NCI-H1417 (cell line): ENCODE data around the gene ENPP5.
A peak's percentile ranks its signal among the peaks of the same experiment; 100 is the strongest.
"Not testable (repeated sequence)": the region's sequence is repeated elsewhere in the genome, so short reads cannot be mapped to it uniquely, and the experiment has no call there.

Experiments used
- DNase-seq, 3 experiments: peaks; one replicate each; lab custom pipeline; 2025; lab: John Stamatoyannopoulos, UW

ENPP5 gene

DNA sequence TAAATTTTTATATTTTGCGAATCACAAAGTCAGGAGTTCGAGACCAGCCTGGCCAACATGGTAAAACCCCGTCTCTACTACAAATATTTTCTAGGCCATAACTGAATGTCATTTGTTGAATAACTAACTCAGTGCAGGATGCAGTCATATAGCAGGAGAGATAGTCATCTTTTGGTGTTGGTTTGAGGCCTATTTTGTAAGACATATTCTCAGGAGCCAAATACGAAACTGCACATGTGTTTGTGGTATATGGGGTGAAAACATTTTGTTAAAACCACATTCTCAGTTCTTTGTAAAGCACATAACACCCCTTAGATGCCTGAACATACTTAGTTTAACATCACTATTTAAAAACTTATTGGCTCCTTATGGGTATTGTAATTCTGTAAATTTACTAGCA is 4.7 kb upstream of the ENPP5 start:
- DNase-seq: no peak

DNA sequence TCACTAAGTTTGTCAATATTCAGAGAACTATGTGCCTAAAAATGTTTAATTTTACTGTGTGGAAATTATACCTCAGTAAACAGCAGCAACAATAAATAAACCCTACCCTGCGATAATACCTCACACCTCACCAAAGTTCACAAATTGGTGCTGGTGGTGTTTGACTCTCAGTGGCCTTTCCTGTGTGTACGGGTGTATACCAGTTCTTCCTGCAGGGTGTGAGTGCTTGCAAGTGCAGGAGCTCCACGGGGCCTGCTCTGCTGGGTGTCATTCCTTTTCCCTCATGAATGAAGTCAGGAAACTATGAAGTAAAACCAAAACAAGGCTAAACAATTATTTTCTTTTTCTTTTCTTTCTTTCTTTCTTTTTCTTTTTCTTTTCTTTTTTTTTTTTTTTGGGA is 4.1 kb upstream of the ENPP5 start:
- DNase-seq: no peak

DNA sequence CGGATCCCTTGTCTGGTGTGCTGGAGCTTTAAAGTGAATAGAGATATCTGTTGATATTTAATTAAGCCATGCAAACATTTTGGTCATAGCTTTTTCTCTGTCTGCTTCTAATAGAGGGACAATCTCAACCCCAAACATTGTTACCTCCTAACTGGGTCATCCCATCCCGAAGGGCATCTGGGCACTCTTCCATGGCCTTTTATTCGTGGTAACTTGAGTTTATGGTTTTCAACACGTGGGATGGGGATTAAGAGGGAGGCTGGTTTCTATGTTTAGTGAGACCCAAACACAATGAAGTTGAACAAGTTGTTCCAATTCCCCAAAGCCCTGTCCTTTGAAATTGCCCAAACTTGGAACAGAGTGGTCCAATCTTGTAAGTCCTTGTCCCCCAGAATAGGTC is 1.4 kb upstream of the ENPP5 start:
- no peak for DNase-seq

DNA sequence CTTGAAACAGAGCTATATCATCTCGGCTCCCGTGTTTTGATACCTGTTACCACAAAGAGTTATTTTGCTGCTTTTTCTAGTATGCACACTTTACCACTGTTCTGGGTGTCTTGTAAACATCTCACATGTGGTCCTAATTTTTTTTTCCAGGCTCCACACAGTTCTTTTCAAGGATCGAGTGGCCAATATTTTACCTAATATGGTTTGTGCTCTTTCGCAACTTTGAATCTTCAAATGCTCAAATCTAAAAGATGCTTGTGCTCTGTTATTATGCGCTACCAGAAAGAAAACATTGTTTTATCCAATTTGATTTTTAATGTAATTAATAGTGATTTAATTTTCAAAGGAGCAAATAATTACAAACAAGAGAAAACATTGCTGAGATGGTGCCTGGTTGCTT is 10.7 kb downstream of the ENPP5 start:
- DNase-seq: no peak

DNA sequence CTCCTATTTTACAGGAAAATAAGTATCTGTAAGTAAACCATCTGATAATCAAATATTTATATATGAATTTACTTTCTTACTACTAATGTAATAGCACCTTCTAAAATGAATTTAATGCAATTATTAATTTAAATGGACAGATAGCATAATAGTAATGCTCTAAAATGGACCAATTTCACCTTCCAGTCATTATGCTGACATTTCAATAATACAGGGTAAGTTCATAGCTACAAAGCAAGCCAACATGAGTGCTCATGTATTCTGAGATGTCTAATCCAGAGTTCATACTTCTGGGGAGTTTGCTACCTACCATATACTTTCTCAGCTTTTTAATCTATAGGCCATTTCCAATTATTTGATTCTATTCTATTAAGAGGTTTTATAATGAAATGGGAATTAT is 11.6 kb downstream of the ENPP5 start:
- DNase-seq: no peak

DNA sequence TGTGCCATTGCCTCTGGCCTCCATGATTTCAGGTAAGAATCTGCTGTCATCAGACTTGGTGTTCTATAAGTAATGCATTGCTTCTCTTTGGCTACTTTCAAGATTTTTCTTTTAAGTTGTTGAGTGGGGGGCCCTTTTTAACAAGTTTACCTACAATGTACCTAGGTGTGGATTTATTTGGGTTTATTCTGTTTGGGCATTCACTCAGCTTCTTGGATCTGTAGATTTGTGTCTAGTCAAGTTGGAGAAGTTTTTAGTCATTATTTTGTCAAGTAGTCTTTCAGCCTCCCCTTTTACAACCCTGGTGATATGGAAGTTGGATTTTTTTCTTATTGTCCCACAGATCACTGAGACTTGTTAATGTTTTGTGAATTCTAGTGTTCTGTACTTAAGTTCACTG is 14.1 kb downstream of the ENPP5 start:
- DNase-seq: no peak

DNA sequence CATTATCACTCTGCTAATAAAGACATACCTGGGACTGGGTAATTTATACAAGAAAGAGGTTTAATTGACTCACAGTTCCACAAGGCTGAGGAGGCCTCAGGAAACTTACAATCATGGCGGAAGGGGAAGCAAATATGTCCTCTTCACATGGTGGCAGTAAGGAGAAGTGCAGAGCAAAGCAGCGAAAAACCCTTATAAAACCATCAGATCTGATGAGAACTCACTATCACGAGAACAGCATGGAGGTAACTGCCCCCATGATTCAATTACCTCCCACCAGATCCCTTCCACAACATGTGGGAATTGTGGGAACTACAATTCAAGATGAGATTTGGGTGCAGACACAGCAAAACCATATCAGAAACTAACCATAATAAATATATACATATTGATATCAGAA is 21.7 kb downstream of the ENPP5 start:
- DNase-seq: not testable (repeated sequence)

DNA sequence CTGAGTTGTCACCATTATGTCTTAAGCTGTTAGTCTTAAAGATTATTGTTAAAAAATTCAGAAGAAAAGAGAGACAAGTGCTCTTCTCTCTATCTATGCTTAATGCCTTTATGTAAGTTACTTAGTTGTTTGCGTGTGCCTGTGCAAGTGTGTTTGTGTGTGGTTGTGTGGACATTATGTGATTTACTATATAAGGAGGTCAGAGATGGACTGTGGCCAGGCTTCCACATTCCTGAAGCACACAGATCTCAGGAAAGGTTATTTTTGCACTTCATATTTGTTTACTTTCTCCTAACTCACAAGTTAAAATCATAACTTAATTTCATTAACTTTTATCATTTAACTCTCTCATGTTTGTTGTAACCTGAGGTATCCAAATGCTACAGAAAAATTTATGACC is 26.5 kb downstream of the ENPP5 start:
- DNase-seq: no peak

DNA sequence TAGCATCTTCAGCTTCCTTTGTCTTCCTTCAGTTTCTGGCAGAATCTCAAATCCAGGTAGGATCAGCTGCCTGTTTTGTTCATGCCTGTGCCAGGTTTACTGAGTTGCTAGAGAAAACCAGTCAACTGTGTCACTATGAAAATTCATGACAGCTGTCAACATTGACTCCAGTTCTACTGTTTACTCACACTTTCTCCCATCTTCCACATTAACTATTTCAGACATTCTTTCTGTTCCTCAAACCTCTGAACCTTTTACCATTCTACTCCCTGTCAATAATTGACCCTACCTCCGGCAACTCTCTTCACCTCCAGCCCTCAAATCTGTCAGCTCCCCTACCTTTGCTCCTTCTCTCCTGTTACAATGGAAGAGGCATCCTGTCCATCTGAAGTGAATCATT is 32.5 kb downstream of the ENPP5 start:
- DNase-seq: peak in 2 of 3 experiments; percentile 5 to 17

DNA sequence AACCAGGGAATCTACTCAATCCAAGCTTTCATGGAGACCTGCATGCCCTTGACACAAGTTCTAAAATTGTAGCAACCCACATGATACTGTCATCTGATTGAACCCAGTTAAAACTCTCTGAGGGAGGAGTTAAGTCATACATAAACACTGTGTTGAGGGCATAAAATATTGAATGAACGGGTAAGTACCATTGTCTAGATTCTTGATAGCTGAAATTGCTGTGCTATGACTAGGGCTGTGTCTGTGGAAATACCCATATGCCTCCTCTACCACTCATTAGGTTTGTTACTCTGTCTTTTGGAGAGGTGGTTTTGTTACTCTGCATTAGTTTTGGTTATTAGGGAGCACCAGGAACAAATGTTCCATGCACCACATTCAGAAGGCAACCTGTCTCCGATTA is 33.4 kb downstream of the ENPP5 start:
- no peak for DNase-seq

DNA sequence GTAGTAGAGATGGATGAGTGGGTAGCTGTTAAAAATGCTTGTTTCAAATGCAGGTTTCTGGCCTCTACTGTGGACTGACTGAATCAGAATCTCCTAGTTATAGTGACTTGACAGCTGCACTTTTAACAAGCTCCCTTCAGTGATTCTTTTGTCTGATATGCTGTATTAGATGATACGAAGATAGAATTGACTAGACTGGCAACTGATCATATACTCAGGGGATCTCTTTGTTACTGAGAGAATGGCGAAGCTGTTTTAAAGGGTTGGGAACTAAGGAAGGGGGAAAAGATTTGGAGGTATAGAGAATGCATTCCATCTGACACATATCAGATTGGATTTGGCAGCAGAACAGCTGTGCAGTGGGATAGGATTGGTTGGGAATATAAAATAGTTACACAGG is 33.9 kb downstream of the ENPP5 start:
- DNase-seq: no peak

DNA sequence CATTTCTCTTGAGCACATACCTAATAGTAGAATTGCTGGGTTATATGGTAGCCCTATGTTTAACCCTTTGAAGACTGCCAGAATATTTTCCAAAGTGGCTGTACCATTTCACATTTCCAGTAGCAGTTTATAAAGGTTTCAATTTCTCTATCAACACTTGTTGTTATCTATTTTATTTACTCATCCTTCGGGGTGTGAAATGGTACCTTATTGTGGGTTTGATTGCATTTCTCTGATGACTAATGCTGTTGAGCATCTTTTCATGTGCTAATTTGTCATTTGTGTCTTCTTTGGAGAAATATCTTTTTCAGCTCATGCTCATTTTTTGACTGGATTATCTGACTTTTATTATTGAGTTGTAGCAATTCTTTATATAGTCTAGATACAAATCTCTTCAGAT is 35.6 kb downstream of the ENPP5 start:
- no peak for DNase-seq

DNA sequence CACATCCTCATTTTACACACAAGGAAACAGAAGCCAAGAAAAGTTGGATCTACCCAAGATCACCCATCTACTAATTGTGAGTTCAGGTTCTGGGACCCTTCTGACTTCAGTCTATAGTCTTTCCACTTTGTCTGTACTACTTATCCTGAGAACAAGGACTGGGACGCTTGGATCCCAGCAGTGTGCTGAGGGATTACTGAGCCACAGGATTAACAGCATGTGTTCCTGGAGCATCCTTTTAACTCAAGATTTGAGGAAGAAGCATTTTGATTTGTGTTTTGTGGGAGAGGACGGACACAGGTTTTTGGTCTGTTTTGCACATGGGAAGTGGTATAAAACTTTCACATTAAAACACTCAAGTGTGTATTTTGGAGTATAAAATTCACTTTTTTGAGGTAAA is 36.6 kb downstream of the ENPP5 start:
- no peak for DNase-seq

DNA sequence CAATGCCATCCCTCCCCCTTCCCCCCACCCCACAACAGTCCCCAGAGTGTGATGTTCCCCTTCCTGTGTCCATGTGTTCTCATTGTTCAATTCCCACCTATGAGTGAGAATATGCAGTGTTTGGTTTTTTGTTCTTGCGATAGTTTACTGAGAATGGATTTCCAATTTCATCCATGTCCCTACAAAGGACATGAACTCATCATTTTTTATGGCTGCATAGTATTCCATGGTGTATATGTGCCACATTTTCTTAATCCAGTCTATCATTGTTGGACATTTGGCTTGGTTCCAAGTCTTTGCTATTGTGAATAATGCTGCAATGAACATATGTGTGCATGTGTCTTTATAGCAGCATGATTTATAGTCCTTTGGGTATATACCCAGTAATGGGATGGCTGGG is 39.5 kb downstream of the ENPP5 start:
- DNase-seq: not testable (repeated sequence)

DNA sequence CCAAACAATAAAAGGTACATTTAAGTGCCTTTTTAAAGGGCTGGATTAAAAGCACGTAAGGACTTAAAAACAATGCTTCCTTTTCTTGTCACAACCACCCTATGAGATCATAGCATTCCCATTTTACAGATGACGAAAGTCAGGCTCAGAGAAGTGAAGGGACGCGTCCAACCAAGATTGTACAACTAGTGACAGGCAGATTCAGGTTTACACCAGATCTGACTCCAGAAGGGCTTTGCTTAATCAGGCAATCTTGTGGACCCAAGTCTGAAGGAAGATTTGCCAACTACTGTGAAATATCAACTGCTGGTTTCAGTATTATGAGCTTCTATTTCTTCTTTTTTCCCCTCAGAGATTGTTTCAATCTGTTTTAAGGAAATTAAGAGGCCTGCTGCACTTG is 40.1 kb downstream of the ENPP5 start:
- peak in 2 of 3 experiments; percentile 35 to 53 for DNase-seq

DNA sequence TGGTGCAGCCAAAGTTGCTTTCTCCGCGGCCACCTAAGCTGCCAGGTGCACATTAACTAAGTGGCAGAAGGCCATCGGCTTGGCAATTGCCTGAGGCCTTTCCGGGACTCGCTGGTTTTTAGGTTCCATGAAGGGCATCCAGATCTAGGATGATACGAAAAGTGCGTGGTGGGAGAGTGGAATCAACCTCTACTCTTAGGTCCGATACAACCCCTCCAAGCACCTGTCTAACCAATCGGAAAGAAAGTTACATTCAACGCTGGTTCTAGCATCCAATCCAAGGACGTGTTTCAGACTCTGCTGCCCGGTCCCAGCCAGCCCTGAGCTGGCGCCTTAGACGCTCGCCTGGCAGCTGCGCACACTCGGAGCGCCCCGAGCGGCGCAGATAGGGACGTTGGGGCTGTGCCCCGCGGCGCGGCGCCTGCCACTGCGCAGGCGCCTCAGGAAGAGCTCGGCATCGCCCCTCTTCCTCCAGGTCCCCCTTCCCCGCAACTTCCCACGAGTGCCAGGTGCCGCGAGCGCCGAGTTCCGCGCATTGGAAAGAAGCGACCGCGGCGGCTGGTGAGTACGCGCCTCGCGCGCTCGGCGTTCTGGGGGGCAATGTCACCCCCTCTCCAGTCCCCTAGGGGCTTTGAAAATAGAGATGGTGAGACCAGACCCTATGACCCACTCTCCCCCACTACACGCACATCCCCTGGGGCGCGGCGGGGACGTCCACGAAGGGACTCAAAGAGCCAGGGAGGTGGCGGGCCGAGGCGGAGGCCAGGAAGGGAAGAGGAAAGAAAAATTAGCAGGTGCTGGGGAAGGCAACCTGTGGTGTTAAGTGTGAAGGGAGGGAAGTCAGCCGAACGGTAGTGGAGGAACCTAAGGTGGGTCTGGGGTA is 40.9 kb downstream of the ENPP5 start, which contains the start of gene ENPP4:
Gene ENPP4 (plus strand): TSS at position 361 of the 883 bp plus-strand sequence. CDS start 9,595 bp downstream, outside the sequence.
- peak; percentile 96 to 98 (median 97) for DNase-seq

DNA sequence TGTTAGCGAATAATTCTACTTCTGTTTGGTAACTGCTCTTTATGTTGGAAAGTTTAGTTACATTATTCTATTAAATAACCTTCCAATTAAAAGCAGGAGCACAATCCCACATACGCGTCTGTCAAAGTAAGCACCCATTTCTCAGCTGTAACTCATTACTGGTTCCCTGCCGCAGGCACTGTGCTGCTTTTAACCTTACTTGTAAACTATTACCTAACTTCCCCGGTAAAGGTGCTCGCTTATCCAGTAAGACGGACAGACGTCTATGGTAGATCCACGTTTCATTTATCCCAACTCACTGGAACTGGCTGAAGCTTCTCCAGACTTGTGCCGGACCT is 41.5 kb downstream of the ENPP5 start:
- DNase-seq: no peak

DNA sequence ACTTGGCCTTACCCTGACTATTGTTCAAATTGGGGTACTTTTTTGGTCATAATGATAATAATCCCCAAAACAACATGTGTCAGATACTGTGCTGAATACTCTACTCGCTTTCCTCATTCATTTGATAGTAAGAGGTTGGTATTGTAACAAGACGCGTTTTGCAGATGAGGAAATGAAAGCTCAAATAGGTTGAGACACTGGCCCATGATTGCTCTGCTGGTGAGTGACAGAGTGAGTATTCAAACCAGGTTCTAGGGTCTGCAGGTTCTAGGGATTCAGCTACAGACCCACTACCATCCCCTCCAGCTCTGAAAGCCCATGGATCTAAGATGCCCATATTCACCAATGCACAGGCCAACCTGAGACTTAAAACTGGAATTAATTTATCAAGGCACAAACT is 42.3 kb downstream of the ENPP5 start:
- DNase-seq: no peak

DNA sequence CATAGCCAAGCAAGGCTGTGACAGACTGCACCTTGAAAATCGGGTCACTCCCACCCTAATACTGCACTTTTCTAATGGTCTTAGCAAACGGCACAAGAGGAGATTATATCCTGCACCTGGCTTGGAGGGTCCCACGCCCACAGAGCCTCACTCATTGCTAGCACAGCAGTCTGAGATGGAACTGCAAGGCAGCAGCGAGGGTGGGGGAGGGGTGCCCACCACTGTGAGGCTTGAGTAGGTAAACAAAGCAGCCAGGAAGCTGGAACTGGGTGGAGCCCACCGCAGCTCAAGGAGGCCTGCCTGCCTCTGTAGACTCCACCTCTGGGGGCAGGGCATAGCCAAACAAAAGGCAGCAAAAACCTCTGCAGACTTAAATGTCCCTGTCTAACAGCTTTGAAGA is 51.1 kb downstream of the ENPP5 start:
- DNase-seq: not testable (repeated sequence)

DNA sequence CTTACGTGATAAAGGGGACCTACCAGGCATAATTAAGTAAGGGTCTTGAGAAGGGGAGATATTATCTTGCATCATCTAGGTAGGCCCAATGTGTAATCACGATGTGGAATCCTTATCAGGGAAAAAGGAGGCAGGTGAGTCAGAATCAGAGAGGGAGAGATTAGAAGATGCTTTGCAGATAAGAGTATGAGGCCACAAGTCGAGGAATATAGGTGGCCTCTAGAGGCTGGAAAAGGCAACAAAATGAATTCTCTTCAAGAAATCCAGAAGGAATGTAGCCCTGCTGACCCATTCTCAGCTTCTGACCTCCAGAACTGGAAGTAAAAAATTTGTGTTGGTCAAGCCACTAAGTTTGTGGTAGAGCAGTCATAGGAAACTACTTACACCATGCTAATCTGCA is 51.9 kb downstream of the ENPP5 start:
- no peak for DNase-seq

DNA sequence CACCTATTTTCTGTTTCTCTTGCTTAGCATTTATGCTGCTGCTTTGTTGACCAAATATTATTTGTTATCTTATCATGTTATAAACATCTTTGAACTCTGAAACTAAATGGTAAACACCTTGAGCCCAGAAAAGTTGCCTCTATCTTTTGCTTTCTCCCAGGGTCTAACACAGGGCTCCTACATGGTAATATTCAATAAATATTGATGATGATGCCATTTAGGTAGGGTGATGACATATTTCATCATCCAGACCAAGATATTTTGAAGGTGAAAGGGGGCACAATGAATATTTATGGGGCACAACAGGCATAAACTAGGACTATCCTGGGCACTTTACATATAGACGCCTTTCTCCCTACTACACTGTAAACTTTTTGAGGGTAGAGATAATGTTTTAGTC is 52.6 kb downstream of the ENPP5 start:
- DNase-seq: no peak

DNA sequence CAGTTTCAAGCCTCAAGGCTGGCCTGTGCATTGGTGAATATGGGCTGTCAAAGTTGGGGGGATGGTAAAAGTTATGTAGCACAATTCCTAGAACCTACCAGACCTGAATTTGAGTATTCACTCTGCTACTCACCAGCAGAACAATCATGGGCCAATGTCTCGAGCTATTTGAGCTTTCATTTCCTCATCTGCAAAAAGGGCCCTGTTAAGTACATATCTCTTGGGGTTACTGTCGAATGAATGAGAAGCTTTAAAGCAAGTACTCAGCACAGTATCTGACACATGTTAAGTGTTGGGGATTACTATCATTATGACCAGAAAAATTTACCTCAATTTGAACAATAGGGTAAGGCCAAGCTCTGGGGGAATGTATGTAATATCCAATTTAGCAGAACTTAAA is 54.5 kb downstream of the ENPP5 start:
- no peak for DNase-seq

DNA sequence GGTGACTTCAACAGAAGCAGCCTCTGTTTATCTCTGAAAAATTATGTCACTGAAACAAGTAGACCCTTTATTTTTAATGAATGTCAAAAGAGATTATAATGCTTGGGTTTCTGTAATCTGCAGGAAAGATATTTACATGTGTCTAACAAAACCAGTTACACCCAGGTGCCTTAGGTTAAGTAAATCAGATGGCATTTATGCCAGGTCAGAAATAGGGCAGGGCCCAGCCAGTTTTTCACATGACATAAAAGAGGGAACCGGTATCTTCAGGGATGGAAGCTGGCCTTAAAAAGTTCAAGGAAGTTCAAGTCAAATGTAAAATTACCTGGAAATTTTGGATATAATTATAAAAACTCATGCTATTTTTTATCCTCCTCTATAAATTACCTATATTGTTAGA is 55.1 kb downstream of the ENPP5 start:
- no peak for DNase-seq

DNA sequence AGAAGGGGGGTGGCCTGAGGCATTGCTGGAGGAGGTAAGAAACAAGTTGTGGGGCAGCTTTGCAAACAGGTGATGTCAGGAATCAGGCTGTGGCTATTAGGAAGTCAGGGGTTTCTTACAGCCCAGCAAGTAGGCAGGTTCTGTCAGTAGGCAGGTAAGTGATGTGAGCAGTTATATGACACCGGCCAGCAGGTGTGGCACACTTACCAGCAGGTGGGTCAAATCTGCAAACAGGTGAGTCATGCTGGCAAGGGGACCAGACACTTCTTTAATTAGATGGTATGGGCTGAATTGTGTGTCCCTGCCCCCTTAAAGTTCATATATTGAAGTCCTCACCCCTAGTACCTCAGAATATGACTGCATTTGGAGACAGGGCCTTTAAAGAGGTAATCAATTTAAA is 57.4 kb downstream of the ENPP5 start:
- DNase-seq: peak; percentile 72 to 90 (median 77)
